ENCODE results near the gene COL1A1. TPM values are rescaled to one million over a fixed set of nuclear protein-coding genes. Genes with fewer than 3 reads are reported as not detected.

Gene COL1A1
- total and polyA plus RNA-seq, 4 donors: 586 to 2,315 (median 1,292) TPM

DNA sequence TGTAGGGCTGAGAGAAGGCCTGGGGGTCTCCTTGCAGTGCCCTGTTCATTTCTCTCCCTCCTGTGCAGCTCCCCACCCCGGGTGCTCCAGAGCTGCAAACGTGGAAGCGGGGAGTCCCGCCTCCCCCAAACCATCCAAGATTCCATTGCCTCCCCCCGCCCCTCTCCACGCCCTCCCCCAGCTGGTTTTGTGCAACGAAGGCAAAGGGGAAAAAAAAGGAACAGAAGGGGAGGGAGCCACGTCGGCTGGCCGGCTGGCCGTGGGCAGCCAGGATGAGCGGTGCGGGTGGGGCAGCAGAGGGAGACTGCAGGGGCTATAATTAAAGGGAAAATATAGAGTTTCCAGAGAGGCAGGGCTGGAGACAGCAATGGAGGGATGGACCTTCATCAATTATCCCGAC, 1.7 kb upstream of the COL1A1 start:
- H3K27ac ChIP-seq (ENCODE audit: low read depth, low read length): peak overlapping the region; percentile 76
- 42% methylated on average over 8 of the region's 14 CpGs for WGBS (ENCODE audit: insufficient coverage)

DNA sequence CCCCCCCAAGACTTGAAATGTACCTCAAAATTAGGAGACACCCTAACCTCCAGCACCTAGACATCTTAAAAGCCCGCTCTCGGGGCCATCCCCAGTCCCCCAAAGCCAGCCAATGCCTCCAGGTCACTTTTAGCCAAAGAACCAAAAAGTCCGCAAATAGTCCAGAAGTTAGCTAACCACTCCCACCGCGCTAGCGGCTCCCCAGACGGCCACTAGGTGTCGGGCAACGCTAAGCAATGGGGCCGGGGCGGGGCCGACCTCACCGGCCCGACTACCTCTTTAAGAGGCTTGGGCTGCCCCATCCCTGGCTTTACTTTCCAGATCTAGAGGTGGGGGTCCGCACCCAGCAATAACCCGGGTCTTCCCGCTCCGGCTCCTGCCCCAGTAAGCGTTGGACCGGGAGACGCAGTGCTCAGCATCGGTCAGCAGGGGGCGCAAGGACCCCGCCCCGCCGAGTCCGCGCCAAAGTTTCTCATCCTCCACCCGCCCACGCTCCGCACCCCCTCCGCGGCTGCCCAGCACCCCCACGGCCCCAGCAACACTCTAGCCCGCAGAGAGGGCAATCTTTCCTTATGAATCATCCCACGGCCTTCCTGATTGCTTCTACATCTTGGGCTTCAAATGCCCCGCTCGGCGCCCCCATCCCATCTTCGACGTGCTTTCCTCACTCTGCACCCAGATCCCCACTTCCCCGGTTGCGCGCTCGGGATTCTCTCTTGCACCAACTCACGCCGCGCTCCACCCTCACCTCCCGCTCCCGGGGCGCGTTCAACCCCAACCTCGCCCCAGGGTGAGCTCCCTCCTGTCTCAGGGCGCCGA, 765 bp downstream of the COL1A1 start:
- Histone ChIP-seq H3K4me3 (ENCODE audit: low read depth, low read length) (peak overlapping the region; percentile 62), H3K36me3 (ENCODE audit: control insufficient read depth, insufficient read depth, low read length) (no peaks in the 10 kb centered on the region), H3K27me3 (ENCODE audit: control insufficient read depth, insufficient read depth, low read length) (peaks cover 59% of the 10 kb centered on the region), H3K9me3 (ENCODE audit: control insufficient read depth, insufficient read depth, low read length) (no peaks in the 10 kb centered on the region), H3K4me1 (ENCODE audit: control insufficient read depth, insufficient read depth, low read length) (peaks cover 39% of the 10 kb centered on the region), H3K27ac (ENCODE audit: low read depth, low read length) (peak overlapping the region; percentile 93)
- DNase-seq (ENCODE audit: low read depth in 4 of 6, low spot score in 6 of 6): peak in 5 of 6 donors; percentile 55 to 93 (median 72)
- under 1% methylated on average over 55 of the region's 55 CpGs for WGBS (ENCODE audit: insufficient coverage)

More for the DNA sequence above, 1.7 kb upstream of the COL1A1 start:
- Histone ChIP-seq H3K27me3 (ENCODE audit: control insufficient read depth, insufficient read depth, low read length) (peaks cover 61% of the 10 kb centered on the region), H3K9me3 (ENCODE audit: control insufficient read depth, insufficient read depth, low read length) (no peaks in the 10 kb centered on the region), H3K4me3 (ENCODE audit: low read depth, low read length) (no peak overlapping the region), H3K36me3 (ENCODE audit: control insufficient read depth, insufficient read depth, low read length) (no peaks in the 10 kb centered on the region), H3K4me1 (ENCODE audit: control insufficient read depth, insufficient read depth, low read length) (peaks cover 50% of the 10 kb centered on the region)
- DNase-seq (ENCODE audit: low read depth in 4 of 6, low spot score in 6 of 6): no peak

DNA sequence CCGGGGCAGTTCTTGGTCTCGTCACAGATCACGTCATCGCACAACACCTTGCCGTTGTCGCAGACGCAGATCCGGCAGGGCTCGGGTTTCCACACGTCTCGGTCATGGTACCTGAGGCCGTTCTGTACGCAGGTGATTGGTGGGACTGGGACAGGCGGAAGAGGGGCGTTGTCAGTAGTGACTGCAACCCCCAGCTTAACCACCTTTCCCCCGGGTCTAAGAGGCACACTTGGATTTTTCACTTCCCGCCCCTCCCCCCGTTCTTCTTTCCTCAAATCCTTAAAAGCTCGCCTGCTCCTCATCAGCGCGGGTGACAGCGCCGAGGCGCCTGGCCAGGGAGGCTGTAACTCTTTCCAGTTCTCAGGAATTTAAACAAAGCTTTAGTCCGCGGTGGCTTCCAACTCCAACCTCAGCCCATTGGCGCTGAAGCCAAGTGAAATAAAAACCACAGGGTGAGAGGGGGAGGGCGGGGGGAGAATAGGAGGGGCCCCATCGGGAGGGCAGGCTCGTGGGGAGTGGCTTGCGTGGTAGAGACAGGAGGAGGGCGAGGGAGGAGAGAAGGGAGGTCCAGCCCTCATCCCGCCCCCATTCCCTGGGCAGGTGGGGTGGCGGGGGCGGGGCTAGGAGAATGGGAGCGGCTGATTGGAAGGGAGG, 1.5 kb downstream of the COL1A1 start:
- H3K36me3 ChIP-seq (ENCODE audit: control insufficient read depth, insufficient read depth, low read length): no peaks in the 10 kb centered on the region
- H3K27me3 ChIP-seq (ENCODE audit: control insufficient read depth, insufficient read depth, low read length): peaks cover 57% of the 10 kb centered on the region
- H3K27ac ChIP-seq (ENCODE audit: low read depth, low read length): peak overlapping the region; percentile 93
- 4% methylated on average over 17 of the region's 36 CpGs for WGBS (ENCODE audit: insufficient coverage)
- no peaks in the 10 kb centered on the region for H3K9me3 ChIP-seq (ENCODE audit: control insufficient read depth, insufficient read depth, low read length)
- peak in 4 of 6 donors; percentile 50 to 91 (median 60) for DNase-seq (ENCODE audit: low read depth in 4 of 6, low spot score in 6 of 6)
- peak overlapping the region; percentile 62 for H3K4me3 ChIP-seq (ENCODE audit: low read depth, low read length)
- H3K4me1 ChIP-seq (ENCODE audit: control insufficient read depth, insufficient read depth, low read length): peaks cover 32% of the 10 kb centered on the region

DNA sequence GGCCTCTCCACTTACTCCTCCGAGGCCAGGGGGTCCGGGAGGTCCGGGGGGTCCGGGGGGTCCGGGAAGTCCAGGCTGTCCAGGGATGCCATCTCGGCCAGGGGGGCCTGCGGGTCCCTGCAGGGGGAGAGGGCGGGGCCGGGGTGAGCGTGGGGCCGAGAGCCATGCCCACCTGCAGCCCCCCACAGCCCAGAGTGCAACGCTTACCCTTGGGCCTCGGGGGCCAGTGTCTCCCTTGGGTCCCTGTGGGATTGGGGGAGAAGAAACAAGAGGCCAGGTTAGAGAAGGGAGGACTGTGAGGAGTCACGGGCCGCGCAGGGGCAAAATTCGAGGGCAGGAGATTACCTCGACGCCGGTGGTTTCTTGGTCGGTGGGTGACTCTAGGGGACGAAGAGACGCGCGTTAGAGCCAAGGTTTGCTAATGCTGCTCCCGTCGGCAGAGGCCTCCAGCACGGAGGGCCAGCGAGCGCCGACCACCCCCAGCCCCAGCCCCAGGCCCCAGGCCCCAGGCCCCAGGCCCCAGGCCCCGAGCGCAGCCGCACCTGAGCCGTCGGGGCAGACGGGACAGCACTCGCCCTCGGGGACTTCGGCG, 2.1 kb downstream of the COL1A1 start:
- no peaks in the 10 kb centered on the region for H3K36me3 ChIP-seq (ENCODE audit: control insufficient read depth, insufficient read depth, low read length)
- DNase-seq (ENCODE audit: low read depth in 4 of 6, low spot score in 6 of 6): no peak
- H3K4me1 ChIP-seq (ENCODE audit: control insufficient read depth, insufficient read depth, low read length): peaks cover 26% of the 10 kb centered on the region
- no peaks in the 10 kb centered on the region for H3K9me3 ChIP-seq (ENCODE audit: control insufficient read depth, insufficient read depth, low read length)
- peaks cover 52% of the 10 kb centered on the region for H3K27me3 ChIP-seq (ENCODE audit: control insufficient read depth, insufficient read depth, low read length)
- peak overlapping the region; percentile 93 for H3K27ac ChIP-seq (ENCODE audit: low read depth, low read length)
- 38% methylated on average over 37 of the region's 41 CpGs for WGBS (ENCODE audit: insufficient coverage)
- peak overlapping the region; percentile 62 for H3K4me3 ChIP-seq (ENCODE audit: low read depth, low read length)

DNA sequence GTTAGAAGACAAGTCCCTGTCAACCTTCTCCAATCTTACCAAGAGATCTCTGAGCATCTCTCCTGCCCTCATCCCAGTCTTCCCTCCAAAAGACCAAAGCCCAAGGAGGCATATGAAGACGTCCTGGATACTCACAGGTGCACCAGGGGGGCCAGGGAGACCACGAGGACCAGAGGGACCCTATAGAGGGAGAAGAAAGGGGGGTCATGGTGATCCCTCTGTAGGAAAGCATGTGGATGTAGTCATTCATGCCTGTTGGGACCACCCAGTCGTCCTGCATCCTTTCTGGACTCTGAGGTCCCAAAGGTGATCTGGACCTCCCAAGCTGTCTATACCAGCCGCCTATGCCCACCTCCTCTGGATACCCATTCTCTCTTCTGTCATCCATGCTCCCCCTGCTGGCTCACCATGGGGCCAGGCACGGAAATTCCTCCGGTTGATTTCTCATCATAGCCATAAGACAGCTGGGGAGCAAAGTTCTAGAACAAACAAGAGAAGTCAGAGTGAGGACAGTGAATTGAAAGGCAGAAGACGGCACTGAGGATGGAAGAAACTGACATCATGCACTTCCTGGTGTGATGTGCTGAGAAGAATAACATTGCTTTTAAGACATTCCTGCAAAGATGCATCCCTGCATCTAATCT, 3.3 kb downstream of the COL1A1 start:
- Histone ChIP-seq H3K27me3 (ENCODE audit: control insufficient read depth, insufficient read depth, low read length) (peaks cover 41% of the 10 kb centered on the region), H3K4me1 (ENCODE audit: control insufficient read depth, insufficient read depth, low read length) (peaks cover 26% of the 10 kb centered on the region), H3K9me3 (ENCODE audit: control insufficient read depth, insufficient read depth, low read length) (no peaks in the 10 kb centered on the region), H3K36me3 (ENCODE audit: control insufficient read depth, insufficient read depth, low read length) (no peaks in the 10 kb centered on the region), H3K27ac (ENCODE audit: low read depth, low read length) (peak overlapping the region; percentile 93), H3K4me3 (ENCODE audit: low read depth, low read length) (peak overlapping the region; percentile 62)
- WGBS (ENCODE audit: insufficient coverage): 38% methylated on average over 5 of the region's 7 CpGs
- peak in 2 of 6 donors; percentile 66 to 70 for DNase-seq (ENCODE audit: low read depth in 4 of 6, low spot score in 6 of 6)

DNA sequence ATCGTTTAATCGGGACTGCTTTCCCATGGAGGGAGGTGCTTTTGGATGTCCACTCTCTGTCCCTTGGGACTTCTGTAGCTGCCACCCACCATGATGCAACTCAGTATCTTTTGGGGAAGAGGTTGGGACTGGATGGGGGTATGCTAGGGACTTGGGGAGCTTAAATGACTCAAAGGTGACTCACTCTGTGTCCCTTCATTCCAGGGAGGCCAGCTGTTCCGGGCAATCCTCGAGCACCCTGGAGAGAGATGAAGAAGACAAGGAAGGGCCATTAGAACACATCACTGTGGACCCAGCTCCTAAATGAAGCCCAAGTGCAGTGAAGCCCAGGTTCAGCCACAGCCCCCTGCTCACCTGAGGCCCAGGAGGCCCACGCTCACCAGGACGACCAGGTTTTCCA, 4.6 kb downstream of the COL1A1 start:
- Histone ChIP-seq H3K4me1 (ENCODE audit: control insufficient read depth, insufficient read depth, low read length) (peaks cover 30% of the 10 kb centered on the region), H3K9me3 (ENCODE audit: control insufficient read depth, insufficient read depth, low read length) (no peaks in the 10 kb centered on the region), H3K27me3 (ENCODE audit: control insufficient read depth, insufficient read depth, low read length) (peaks cover 28% of the 10 kb centered on the region), H3K36me3 (ENCODE audit: control insufficient read depth, insufficient read depth, low read length) (no peaks in the 10 kb centered on the region), H3K4me3 (ENCODE audit: low read depth, low read length) (peak overlapping the region; percentile 9), H3K27ac (ENCODE audit: low read depth, low read length) (peak overlapping the region; percentile 93)
- 81% methylated on average over 4 of the region's 6 CpGs for WGBS (ENCODE audit: insufficient coverage)
- no peak for DNase-seq (ENCODE audit: low read depth in 4 of 6, low spot score in 6 of 6)

DNA sequence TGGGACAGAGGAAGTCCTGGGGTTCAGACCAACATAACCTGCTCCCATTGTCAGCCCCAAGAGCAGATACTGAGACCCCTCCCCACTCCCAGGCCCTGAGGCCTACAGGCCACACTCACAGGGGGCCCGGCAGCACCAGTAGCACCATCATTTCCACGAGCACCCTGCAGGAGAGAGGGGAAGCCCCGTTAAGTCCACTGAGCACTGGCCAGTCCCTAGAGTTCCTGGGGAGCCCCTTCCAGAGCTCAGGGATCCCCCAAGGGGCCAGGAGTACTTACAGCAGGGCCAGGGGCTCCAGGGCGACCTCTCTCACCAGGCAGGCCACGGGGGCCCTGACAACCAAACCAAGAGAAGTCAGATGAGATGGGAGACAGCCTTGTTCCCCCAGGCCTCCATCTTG, 5.4 kb downstream of the COL1A1 start:
- H3K4me3 ChIP-seq (ENCODE audit: low read depth, low read length): no peak overlapping the region
- H3K4me1 ChIP-seq (ENCODE audit: control insufficient read depth, insufficient read depth, low read length): peaks cover 22% of the 10 kb centered on the region
- H3K27ac ChIP-seq (ENCODE audit: low read depth, low read length): peak overlapping the region; percentile 93
- peaks cover 20% of the 10 kb centered on the region for H3K27me3 ChIP-seq (ENCODE audit: control insufficient read depth, insufficient read depth, low read length)
- DNase-seq (ENCODE audit: low read depth in 4 of 6, low spot score in 6 of 6): no peak
- 79% methylated on average over 5 of the region's 5 CpGs for WGBS (ENCODE audit: insufficient coverage)
- no peaks in the 10 kb centered on the region for H3K9me3 ChIP-seq (ENCODE audit: control insufficient read depth, insufficient read depth, low read length)
- H3K36me3 ChIP-seq (ENCODE audit: control insufficient read depth, insufficient read depth, low read length): no peaks in the 10 kb centered on the region

DNA sequence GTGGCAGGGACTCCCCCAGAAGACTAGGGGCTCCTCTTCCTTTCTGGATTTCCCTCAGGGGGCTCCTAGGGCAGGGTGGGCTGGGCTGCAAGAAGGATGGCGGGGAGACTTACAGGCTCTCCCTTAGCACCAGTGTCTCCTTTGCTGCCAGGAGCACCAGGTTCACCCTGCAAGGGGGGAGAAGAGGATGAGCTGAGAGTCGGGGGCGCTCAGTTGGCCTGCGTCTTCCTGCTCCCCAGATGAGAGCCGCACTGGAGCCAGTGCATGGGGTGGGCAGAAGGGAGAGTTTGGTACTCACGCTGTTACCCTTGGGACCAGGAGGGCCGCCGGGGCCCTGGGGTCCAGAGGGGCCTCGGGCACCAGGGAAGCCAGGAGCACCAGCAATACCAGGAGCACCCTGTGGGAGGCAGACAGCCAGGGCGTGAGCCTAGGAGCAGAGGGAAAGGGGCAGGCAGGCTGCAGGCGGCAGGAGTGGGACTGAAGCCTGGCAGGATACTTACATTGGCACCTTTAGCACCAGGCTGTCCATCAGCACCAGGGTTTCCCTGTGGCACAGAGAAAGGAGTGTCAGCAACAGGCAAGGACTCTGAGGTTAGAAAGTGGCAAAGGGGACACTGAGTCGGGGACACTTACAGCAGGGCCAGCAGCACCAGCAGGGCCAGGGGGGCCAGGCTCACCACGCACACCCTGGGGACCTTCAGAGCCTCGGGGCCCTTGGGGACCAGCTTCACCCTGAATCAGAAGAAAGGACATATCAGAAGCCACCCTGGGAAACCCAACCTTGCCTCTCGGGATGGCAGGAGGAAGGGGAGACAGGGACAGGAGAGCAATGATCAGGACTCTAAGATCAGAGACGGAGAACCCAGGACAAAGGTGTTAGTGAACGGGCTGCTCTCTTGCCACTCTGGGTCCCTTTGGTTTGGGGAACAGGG, 6.2 kb downstream of the COL1A1 start:
- peaks cover 14% of the 10 kb centered on the region for H3K4me1 ChIP-seq (ENCODE audit: control insufficient read depth, insufficient read depth, low read length)
- no peaks in the 10 kb centered on the region for H3K9me3 ChIP-seq (ENCODE audit: control insufficient read depth, insufficient read depth, low read length)
- H3K27ac ChIP-seq (ENCODE audit: low read depth, low read length): peak overlapping the region; percentile 93
- DNase-seq (ENCODE audit: low read depth in 4 of 6, low spot score in 6 of 6): no peak
- H3K27me3 ChIP-seq (ENCODE audit: control insufficient read depth, insufficient read depth, low read length): peaks cover 11% of the 10 kb centered on the region
- WGBS (ENCODE audit: insufficient coverage): 76% methylated on average over 16 of the region's 17 CpGs
- H3K36me3 ChIP-seq (ENCODE audit: control insufficient read depth, insufficient read depth, low read length): no peaks in the 10 kb centered on the region
- no peak overlapping the region for H3K4me3 ChIP-seq (ENCODE audit: low read depth, low read length)
